Mesendoderm (in vitro differentiated cells): Measurements from ENCODE around the gene MTUS2.

ENCODE experiments used
- DNase-seq: peaks from one replicate; pipeline ENCODE4 v3.0.0; 2013
- H2AK5ac ChIP-seq: 2 replicates; pipeline ENCODE4 v1.6.1; 2013; ENCODE audit warnings: low read length, inconsistent platforms
- H2BK120ac ChIP-seq: 2 replicates; pipeline ENCODE4 v1.6.1; 2013; ENCODE audit warnings: low read depth, mild to moderate bottlenecking, low read length, moderate library complexity, mixed read lengths
- H2BK15ac ChIP-seq: replicated peaks from 2 replicates; pipeline ENCODE4 v1.6.1; 2013; ENCODE audit warnings: low read depth, mild to moderate bottlenecking, moderate library complexity
- H2BK5ac ChIP-seq: 2 replicates; pipeline ENCODE4 v1.6.1; 2013; ENCODE audit warnings: low read length, inconsistent platforms
- H3K18ac ChIP-seq: 2 replicates; pipeline ENCODE4 v1.6.1; 2013; ENCODE audit warnings: mild to moderate bottlenecking, low read length, mixed read lengths
- H3K23ac ChIP-seq: one replicate; pipeline ENCODE4 v1.6.1; 2013; ENCODE audit warnings: low read length
- H3K27ac ChIP-seq: 2 replicates; pipeline ENCODE4 v1.5.1; 2013; ENCODE audit warnings: low read depth, mild to moderate bottlenecking, inconsistent platforms, low read length, moderate library complexity
- H3K27me3 ChIP-seq: 2 replicates; pipeline ENCODE4 v1.6.1; 2013; ENCODE audit warnings: low read length, control low read depth, mild to moderate bottlenecking, inconsistent platforms; ENCODE audit not compliant: insufficient read depth, poor library complexity
- H3K36me3 ChIP-seq: 2 replicates; pipeline ENCODE4 v1.6.1; 2013; ENCODE audit warnings: low read length, inconsistent platforms; ENCODE audit not compliant: control insufficient read depth, insufficient read depth
- H3K4ac ChIP-seq: one replicate; pipeline ENCODE4 v1.6.1; 2013; ENCODE audit warnings: low read depth, mild to moderate bottlenecking, low read length, moderate library complexity
- H3K4me1 ChIP-seq: 2 replicates; pipeline ENCODE4 v1.6.1; 2013; ENCODE audit warnings: low read depth, low read length, inconsistent platforms; ENCODE audit not compliant: control insufficient read depth
- H3K4me2 ChIP-seq: 2 replicates; pipeline ENCODE4 v1.6.1; 2013; ENCODE audit warnings: low read length
- H3K4me3 ChIP-seq: 2 replicates; pipeline ENCODE4 v1.5.1; 2013; ENCODE audit warnings: mild to moderate bottlenecking, low read length
- H3K56ac ChIP-seq: one replicate; pipeline ENCODE4 v1.6.1; 2013; ENCODE audit warnings: low read length
- H3K79me1 ChIP-seq: 2 replicates; pipeline ENCODE4 v1.6.1; 2013; ENCODE audit warnings: low read length, inconsistent platforms
- H3K79me2 ChIP-seq: 2 replicates; pipeline ENCODE4 v1.6.1; 2013; ENCODE audit warnings: mild to moderate bottlenecking, low read length; ENCODE audit not compliant: control insufficient read depth, insufficient read depth
- H3K9ac ChIP-seq: 2 replicates; pipeline ENCODE4 v1.6.1; 2013; ENCODE audit warnings: low read length, inconsistent platforms
- H4K5ac ChIP-seq: one replicate; pipeline ENCODE4 v1.6.1; 2013; ENCODE audit warnings: low read length
- H4K8ac ChIP-seq: one replicate; pipeline ENCODE4 v1.6.1; 2013; ENCODE audit warnings: low read depth, mild to moderate bottlenecking, control low read depth, low read length, moderate library complexity
- WGBS: extraction: QIAGEN DNeasy Blood & Tissue Kit; methylation state at CpG from one replicate; pipeline ENCODE4 v1.1.7; 2013; ENCODE audit warnings: low lambda C conversion rate, missing lambda C conversion rate; ENCODE audit not compliant: insufficient coverage; ENCODE audit errors: extremely low coverage; 5-methylcytosine and 5-hydroxymethylcytosine counted together

MTUS2 gene

DNA sequence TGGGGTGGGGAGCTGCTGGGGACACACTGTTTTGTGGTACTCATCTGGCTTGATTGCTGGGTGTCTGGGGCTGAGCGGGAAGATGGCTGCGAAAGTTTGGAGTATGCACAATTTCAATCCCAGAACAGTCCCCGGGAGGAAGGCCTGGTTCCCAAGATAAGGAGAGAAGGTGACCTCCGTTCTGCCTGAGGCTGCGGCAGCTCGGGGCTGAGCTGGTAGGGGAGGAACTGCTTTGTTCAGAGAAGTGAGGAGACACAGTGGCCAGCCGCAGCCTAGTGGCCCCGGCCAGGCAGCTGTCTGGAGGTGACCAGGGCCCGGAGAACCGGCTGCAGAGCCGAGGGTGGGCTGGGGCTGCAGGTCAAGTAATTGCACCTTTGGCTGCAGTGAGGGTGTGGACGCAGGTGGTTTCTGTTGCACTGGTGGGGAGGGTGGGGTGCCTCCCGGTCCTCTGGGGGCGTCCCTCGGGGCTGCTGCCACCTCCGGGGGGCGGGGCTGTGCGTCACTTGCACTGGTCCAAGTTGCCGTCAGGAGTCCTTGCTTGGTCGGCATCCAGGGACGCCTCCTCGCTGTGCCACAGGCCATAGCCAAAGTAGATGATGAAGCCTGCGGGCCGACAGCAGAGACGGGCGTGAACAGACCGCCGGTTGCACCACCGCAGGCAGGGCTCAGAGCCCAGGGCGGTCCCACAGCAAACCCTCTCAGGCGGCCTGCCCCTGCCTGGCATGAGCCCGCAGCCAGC, 694.0 kb downstream of the MTUS2 start:
- WGBS = no CpG with 5 or more reads among the region's 32 CpGs
- Histone ChIP-seq H3K4ac (no peak overlapping the region), H2BK5ac (no peak overlapping the region), H3K4me2 (no peak overlapping the region), H3K27ac (no peak overlapping the region), H3K4me3 (no peak overlapping the region), H3K79me1 (no peaks in the 10 kb centered on the region), H2AK5ac (no peak overlapping the region), H3K9ac (no peak overlapping the region), H3K56ac (no peak overlapping the region), H2BK120ac (no peak overlapping the region), H3K4me1 (no peaks in the 10 kb centered on the region), H4K5ac (no peak overlapping the region), H3K36me3 (peaks cover 29% of the 10 kb centered on the region), H4K8ac (no peak overlapping the region), H3K23ac (no peak overlapping the region), H2BK15ac (no peak overlapping the region), H3K27me3 (no peaks in the 10 kb centered on the region), H3K18ac (no peak overlapping the region), H3K79me2 (no peaks in the 10 kb centered on the region)
- no peak for DNase-seq

DNA sequence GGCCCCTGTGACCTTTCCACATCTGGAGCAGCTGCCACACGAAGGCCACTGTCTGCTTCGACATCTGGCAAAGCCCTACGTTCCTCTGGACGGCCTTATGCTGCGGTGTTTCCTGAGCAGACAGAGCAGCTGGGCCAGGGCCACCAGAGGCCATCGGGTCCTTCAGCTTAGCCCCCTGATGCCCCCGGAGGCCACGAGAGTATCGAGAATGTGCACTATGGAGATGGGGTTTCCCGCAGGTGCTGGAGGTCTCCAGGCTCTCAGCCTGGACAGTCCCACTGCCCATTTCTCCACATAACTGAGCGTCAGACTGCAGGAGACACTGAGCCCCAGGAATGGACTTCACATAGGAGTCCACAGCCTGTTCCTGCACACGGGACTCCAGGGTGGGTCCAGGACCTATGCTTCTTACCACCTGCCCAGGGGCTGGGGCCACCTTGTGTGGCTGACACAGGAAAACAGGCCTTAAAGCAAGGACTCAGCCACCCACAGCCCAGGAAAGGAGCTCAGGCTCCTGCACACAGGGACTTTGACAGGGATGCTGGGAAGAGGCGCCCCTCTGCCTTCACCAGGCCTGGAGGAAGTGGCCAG, 694.7 kb downstream of the MTUS2 start:
- no peaks in the 10 kb centered on the region for H3K27me3 ChIP-seq
- no peak overlapping the region for H3K4me3 ChIP-seq
- H3K4ac ChIP-seq = no peak overlapping the region
- H4K8ac ChIP-seq = no peak overlapping the region
- H3K4me2 ChIP-seq = no peak overlapping the region
- no peak overlapping the region for H3K9ac ChIP-seq
- no peak overlapping the region for H4K5ac ChIP-seq
- no peak overlapping the region for H3K18ac ChIP-seq
- H3K79me2 ChIP-seq = no peaks in the 10 kb centered on the region
- no peak overlapping the region for H2BK15ac ChIP-seq
- DNase-seq = no peak
- no peak overlapping the region for H2BK5ac ChIP-seq
- WGBS = no CpG with 5 or more reads among the region's 13 CpGs
- no peak overlapping the region for H3K23ac ChIP-seq
- peaks cover under 1% of the 10 kb centered on the region for H3K79me1 ChIP-seq
- no peak overlapping the region for H2AK5ac ChIP-seq
- no peak overlapping the region for H2BK120ac ChIP-seq
- H3K27ac ChIP-seq = no peak overlapping the region
- no peak overlapping the region for H3K56ac ChIP-seq
- no peaks in the 10 kb centered on the region for H3K4me1 ChIP-seq
- peaks cover 29% of the 10 kb centered on the region for H3K36me3 ChIP-seq

- Histone ChIP-seq H3K4me2 (no peak overlapping the region), H4K8ac (no peak overlapping the region), H2BK5ac (no peak overlapping the region), H3K36me3 (peaks cover 29% of the 10 kb centered on the region), H3K56ac (no peak overlapping the region), H3K9ac (no peak overlapping the region), H2BK15ac (no peak overlapping the region), H3K18ac (no peak overlapping the region), H3K27ac (no peak overlapping the region), H3K4ac (no peak overlapping the region), H3K27me3 (no peaks in the 10 kb centered on the region), H3K4me3 (no peak overlapping the region), H2BK120ac (no peak overlapping the region), H3K4me1 (no peaks in the 10 kb centered on the region), H4K5ac (no peak overlapping the region), H3K79me2 (no peaks in the 10 kb centered on the region), H3K23ac (no peak overlapping the region), H3K79me1 (peaks cover 5% of the 10 kb centered on the region), H2AK5ac (no peak overlapping the region)
- no CpG with 5 or more reads among the region's 7 CpGs for WGBS
- no peak for DNase-seq
These were observed 695.2 kb downstream of the MTUS2 start for GRCh38 chr13:29515372-29515771.

- Histone ChIP-seq H3K79me2 (no peaks in the 10 kb centered on the region), H3K9ac (no peak overlapping the region), H3K4me2 (no peak overlapping the region), H3K4me1 (no peaks in the 10 kb centered on the region), H2BK15ac (no peak overlapping the region), H3K27ac (no peak overlapping the region), H4K5ac (no peak overlapping the region), H3K4ac (no peak overlapping the region), H3K56ac (no peak overlapping the region), H3K27me3 (no peaks in the 10 kb centered on the region), H3K18ac (no peak overlapping the region), H4K8ac (no peak overlapping the region), H3K4me3 (no peak overlapping the region), H2AK5ac (no peak overlapping the region), H2BK120ac (no peak overlapping the region), H3K23ac (no peak overlapping the region), H3K79me1 (peaks cover 5% of the 10 kb centered on the region), H3K36me3 (peaks cover 29% of the 10 kb centered on the region), H2BK5ac (no peak overlapping the region)
- no peak for DNase-seq
- WGBS = no CpG with 5 or more reads among the region's 11 CpGs
These were observed 695.9 kb downstream of the MTUS2 start for GRCh38 chr13:29516012-29516411.

DNA sequence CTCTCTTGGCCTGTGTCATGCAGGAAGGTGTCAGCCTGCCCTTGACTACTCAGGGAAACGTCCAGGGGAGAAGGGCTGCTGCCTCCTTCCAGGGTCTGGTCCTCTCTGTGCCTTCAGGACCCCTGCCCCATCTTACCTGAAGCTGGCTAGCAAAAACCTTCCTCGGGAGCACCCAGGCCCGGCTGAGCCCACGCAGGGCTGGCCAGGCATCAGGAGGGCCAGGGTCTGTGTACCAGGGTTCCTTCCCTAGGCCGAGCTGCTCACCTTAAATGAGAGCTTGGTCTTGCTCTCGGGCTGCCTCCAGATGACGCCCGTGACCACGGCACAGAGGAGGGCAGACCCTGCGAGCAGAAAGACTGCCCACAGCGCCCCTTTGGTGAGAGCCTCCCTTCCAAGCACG, 696.7 kb downstream of the MTUS2 start:
- Histone ChIP-seq H3K4me3 (no peak overlapping the region), H3K4ac (no peak overlapping the region), H3K4me2 (no peak overlapping the region), H2BK5ac (no peak overlapping the region), H4K8ac (no peak overlapping the region), H3K79me2 (no peaks in the 10 kb centered on the region), H3K36me3 (peaks cover 29% of the 10 kb centered on the region), H3K4me1 (no peaks in the 10 kb centered on the region), H4K5ac (no peak overlapping the region), H3K9ac (no peak overlapping the region), H3K79me1 (peaks cover 5% of the 10 kb centered on the region), H2BK120ac (no peak overlapping the region), H3K56ac (no peak overlapping the region), H3K18ac (no peak overlapping the region), H2AK5ac (no peak overlapping the region), H2BK15ac (no peak overlapping the region), H3K23ac (no peak overlapping the region), H3K27me3 (no peaks in the 10 kb centered on the region), H3K27ac (no peak overlapping the region)
- no CpG with 5 or more reads among the region's 12 CpGs for WGBS
- DNase-seq = no peak

GRCh38 chr13:29519921-29520320, 699.8 kb downstream of the MTUS2 start:
- 100% methylated on average over 1 of the region's 3 CpGs for WGBS
- Histone ChIP-seq H2AK5ac (no peak overlapping the region), H3K9ac (no peak overlapping the region), H3K27ac (no peak overlapping the region), H2BK5ac (no peak overlapping the region), H3K27me3 (no peaks in the 10 kb centered on the region), H2BK120ac (no peak overlapping the region), H3K4me1 (no peaks in the 10 kb centered on the region), H3K56ac (no peak overlapping the region), H3K4me3 (no peak overlapping the region), H4K8ac (no peak overlapping the region), H3K79me1 (peaks cover 6% of the 10 kb centered on the region), H3K18ac (no peak overlapping the region), H4K5ac (no peak overlapping the region), H3K4me2 (no peak overlapping the region), H3K23ac (no peak overlapping the region), H2BK15ac (no peak overlapping the region), H3K36me3 (peaks cover 25% of the 10 kb centered on the region), H3K79me2 (no peaks in the 10 kb centered on the region), H3K4ac (no peak overlapping the region)
- DNase-seq = no peak
